NOMO-1 treated with dmso at 0.1 percent for 144 hours (cell line): ENCODE measurements around the gene ACACB.
"Not testable (repeated sequence)": the region's sequence is repeated elsewhere in the genome, so short reads cannot be mapped to it uniquely, and the experiment has no call there.

ENCODE experiments used
- DNase-seq: peaks from one replicate; lab custom pipeline; 2025; ENCODE audit not compliant: unreplicated experiment; lab: John Stamatoyannopoulos, UW

ACACB gene

GRCh38 chr12:109170324-109170723, 53.9 kb downstream of the ACACB start:
- DNase-seq = peak; percentile 19

GRCh38 chr12:109172787-109173186, 56.4 kb downstream of the ACACB start:
- DNase-seq = not testable (repeated sequence)

GRCh38 chr12:109173443-109174240, 57.3 kb downstream of the ACACB start:
- DNase-seq = no peak

- no peak for DNase-seq
Measured at GRCh38 chr12:109174468-109174867, 58.1 kb downstream of the ACACB start.

GRCh38 chr12:109178532-109178931, 62.1 kb downstream of the ACACB start:
- DNase-seq = peak; percentile 68

GRCh38 chr12:109179927-109180326, 63.5 kb downstream of the ACACB start:
- no peak for DNase-seq

- no peak for DNase-seq
Measured at GRCh38 chr12:109182041-109182839, 65.9 kb downstream of the ACACB start.

GRCh38 chr12:109185441-109185840, 69.1 kb downstream of the ACACB start:
- no peak for DNase-seq

- DNase-seq = no peak
Measured at GRCh38 chr12:109186993-109187653, 70.7 kb downstream of the ACACB start.

- no peak for DNase-seq
Measured at GRCh38 chr12:109188108-109188712, 71.8 kb downstream of the ACACB start.

GRCh38 chr12:109189291-109189690, 72.9 kb downstream of the ACACB start:
- DNase-seq = no peak

GRCh38 chr12:109191621-109192250, 75.3 kb downstream of the ACACB start:
- no peak for DNase-seq

- DNase-seq = no peak
Measured at GRCh38 chr12:109192358-109192757, 76.0 kb downstream of the ACACB start.

GRCh38 chr12:109193896-109194295, 77.5 kb downstream of the ACACB start:
- DNase-seq = no peak

GRCh38 chr12:109196332-109196731, 79.9 kb downstream of the ACACB start:
- DNase-seq = no peak

GRCh38 chr12:109197327-109197726, 80.9 kb downstream of the ACACB start:
- no peak for DNase-seq

- no peak for DNase-seq
Measured at GRCh38 chr12:109199324-109199723, 82.9 kb downstream of the ACACB start.

- DNase-seq = no peak
Measured at GRCh38 chr12:109200825-109201495, 84.6 kb downstream of the ACACB start.

GRCh38 chr12:109201496-109201885, 85.1 kb downstream of the ACACB start:
- DNase-seq = no peak

- DNase-seq = peak; percentile 0
Measured at GRCh38 chr12:109202770-109203169, 86.4 kb downstream of the ACACB start.
